CD14-positive monocyte (primary cell): ENCODE results near the gene CLPX. TPM values are rescaled to one million over a fixed set of nuclear protein-coding genes. Genes with fewer than 3 reads are reported as not detected.

Experiments used
- DNase-seq, 3 donors: peaks; one replicate each; pipeline ENCODE4 v3.0.0-alpha.2; 2011 to 2022
- H2AFZ ChIP-seq: 2 replicates; pipeline ENCODE4 v1.6.0; 2012; ENCODE audit warnings: mild to moderate bottlenecking, low read depth, low read length, inconsistent platforms; ENCODE audit not compliant: insufficient read depth, poor library complexity, severe bottlenecking
- H3K27ac ChIP-seq, 2 donors: 1 replicate in 1 of 2; 2 replicates in 1 of 2; pipeline ENCODE4 v1.5.1; 2012 to 2013; ENCODE audit warnings: low read length in 2 of 2, control low read depth in 1 of 2, inconsistent platforms in 1 of 2, low read depth in 1 of 2, mild to moderate bottlenecking in 1 of 2
- H3K27me3 ChIP-seq, 2 donors: one replicate each; pipeline versions ENCODE4 v1.6.0 to v1.6.1; 2011 to 2013; ENCODE audit warnings: low read length in 2 of 2; ENCODE audit not compliant: control insufficient read depth in 2 of 2, insufficient read depth in 2 of 2
- H3K36me3 ChIP-seq, 2 donors: replicated peaks in 1 of 2; 1 replicate in 1 of 2; 2 replicates in 1 of 2; pipeline versions ENCODE4 v1.5.1 to v1.6.1; 2012 to 2013; ENCODE audit warnings: low read length in 2 of 2, control low read depth in 1 of 2, inconsistent platforms in 1 of 2, mild to moderate bottlenecking in 1 of 2; ENCODE audit not compliant: insufficient read depth in 2 of 2, control insufficient read depth in 1 of 2
- H3K4me1 ChIP-seq, 2 donors: 1 replicate in 1 of 2; 2 replicates in 1 of 2; pipeline versions ENCODE4 v1.5.1 to v1.6.1; 2012 to 2013; ENCODE audit warnings: low read length in 2 of 2, control low read depth in 1 of 2, inconsistent platforms in 1 of 2, mild to moderate bottlenecking in 1 of 2, moderate library complexity in 1 of 2; ENCODE audit not compliant: insufficient read depth in 2 of 2, control insufficient read depth in 1 of 2
- H3K4me2 ChIP-seq: replicated peaks from 2 replicates; pipeline ENCODE3; 2012; ENCODE audit warnings: low read length, moderate library complexity, mild to moderate bottlenecking; ENCODE audit not compliant: poor library complexity, severe bottlenecking; ENCODE audit errors: extremely low read depth
- H3K4me3 ChIP-seq, 3 experiments: fragments of 200-600 bp in 1 of 3; sonication (generic) in 1 of 3; replicated peaks in 1 of 3; 1 replicate in 2 of 3; 2 replicates in 1 of 3; pipeline ENCODE4 v1.5.1; 2011 to 2013; ENCODE audit warnings: low read length in 3 of 3, mild to moderate bottlenecking in 3 of 3, control low read depth in 2 of 3, low read depth in 2 of 3, inconsistent platforms in 1 of 3, moderate library complexity in 1 of 3
- H3K79me2 ChIP-seq: 2 replicates; pipeline ENCODE4 v1.6.0; 2012; ENCODE audit warnings: mild to moderate bottlenecking, control low read depth, inconsistent platforms, low read length, moderate library complexity; ENCODE audit not compliant: insufficient read depth
- H3K9ac ChIP-seq: 2 replicates; pipeline ENCODE4 v1.6.0; 2017; ENCODE audit warnings: low read length, mild to moderate bottlenecking; ENCODE audit not compliant: insufficient read depth, poor library complexity, severe bottlenecking
- H3K9me3 ChIP-seq, 2 donors: replicated peaks in 1 of 2; 1 replicate in 1 of 2; 2 replicates in 1 of 2; pipeline versions ENCODE4 v1.5.1 to v1.6.1; 2012 to 2013; ENCODE audit warnings: low read length in 2 of 2, control low read depth in 1 of 2; ENCODE audit not compliant: control insufficient read depth in 1 of 2, insufficient read depth in 1 of 2
- H4K20me1 ChIP-seq: 2 replicates; pipeline ENCODE4 v1.6.0; 2012; ENCODE audit warnings: mild to moderate bottlenecking, low read length, control low read depth, moderate library complexity; ENCODE audit not compliant: insufficient read depth
- H3K27ac Mint-ChIP-seq, 7 donors: one replicate each; pipeline ENCODE4 v1.8.0; 2020; ENCODE audit warnings: mild to moderate bottlenecking in 7 of 7, mixed read lengths in 7 of 7, moderate library complexity in 6 of 7, inconsistent platforms in 2 of 7
- H3K27me3 Mint-ChIP-seq, 3 donors: one replicate each; pipeline ENCODE4 v1.8.0; 2021 to 2022; ENCODE audit warnings: low read depth in 3 of 3, mild to moderate bottlenecking in 3 of 3, mixed read lengths in 3 of 3, moderate library complexity in 3 of 3, inconsistent platforms in 1 of 3
- H3K36me3 Mint-ChIP-seq, 2 donors: one replicate each; pipeline ENCODE4 v1.8.0; 2020; ENCODE audit warnings: mixed read lengths in 2 of 2, inconsistent platforms in 1 of 2, mild to moderate bottlenecking in 1 of 2
- H3K4me1 Mint-ChIP-seq: one replicate; pipeline ENCODE4 v1.8.0; 2020; ENCODE audit warnings: mild to moderate bottlenecking, mixed read lengths
- H3K4me3 Mint-ChIP-seq, 2 donors: one replicate each; pipeline ENCODE4 v1.8.0; 2020; ENCODE audit warnings: mild to moderate bottlenecking in 2 of 2, mixed read lengths in 2 of 2, moderate library complexity in 1 of 2
- H3K9me3 Mint-ChIP-seq, 7 donors: one replicate each; pipeline ENCODE4 v1.8.0; 2020 to 2022; ENCODE audit warnings: mixed read lengths in 7 of 7, mild to moderate bottlenecking in 6 of 7, moderate library complexity in 6 of 7, inconsistent platforms in 2 of 7
- CTCF ChIP-seq: fragments of 200-600 bp; IDR thresholded peaks from one replicate; pipeline ENCODE4 v1.8.0; 2022; ENCODE audit warnings: antibody characterized with exemption, mild to moderate bottlenecking
- WGBS: methylation state at CpG from one replicate; pipeline ENCODE4 v1.1.5; 2013; ENCODE audit warnings: missing lambda C conversion rate; ENCODE audit not compliant: insufficient coverage; 5-methylcytosine and 5-hydroxymethylcytosine counted together
- intact Hi-C, 2 donors: fragments of 100-400 bp; cut with micrococcal nuclease; formaldehyde crosslinking; loops; one replicate each; pipeline versions ENCODE4 v1.15.0 to v1.15.1; 2023
- polyA plus RNA-seq, 3 donors: library from polyadenylated mRNA; depleted of rRNA in 1 of 3; unstranded in 2 of 3; stranded (reverse) in 1 of 3; fragments of 300-500 nt in 2 of 3; fragments of >200 nt in 1 of 3; fragmentation: Illumina TruSeq in 2 of 3; gene quantifications; 1 replicate in 2 of 3; 2 replicates in 1 of 3; pipeline ENCODE4 v1.2.3, GENCODE V29; 2012 to 2021

The CLPX gene
- polyA plus RNA-seq, 3 donors: 15.2 to 24.9 (median 20.0) TPM

DNA sequence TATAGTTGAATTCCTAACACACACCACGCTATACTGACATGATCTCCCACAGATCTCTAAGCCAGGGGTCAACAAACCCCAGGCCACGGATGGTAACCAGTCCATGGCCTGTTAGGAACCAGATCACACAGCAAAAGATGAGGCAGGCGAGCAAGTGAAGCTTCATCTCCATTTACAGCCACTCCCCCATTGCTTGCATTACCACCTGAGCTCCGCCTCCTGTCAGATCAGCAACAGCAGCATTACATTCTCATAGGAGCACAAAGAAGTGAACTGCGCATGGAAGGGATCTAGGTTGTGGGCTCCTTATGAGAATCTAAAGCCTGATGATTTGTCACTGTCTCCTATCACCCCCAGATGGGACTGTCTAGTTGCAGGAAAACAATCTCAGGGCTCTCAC, 54.2 kb downstream of the CLPX start:
- H2AFZ ChIP-seq: no peak overlapping the region
- H3K4me3 Mint-ChIP-seq: no peak overlapping the region
- H3K79me2 ChIP-seq: peaks cover 36% of the 10 kb centered on the region
- H3K9me3 ChIP-seq: no peaks in the 10 kb centered on the region
- peaks cover 24% of the 10 kb centered on the region for H3K4me1 Mint-ChIP-seq
- no peak overlapping the region for H3K4me3 ChIP-seq
- no peak for TF ChIP-seq CTCF
- H3K4me1 ChIP-seq: peaks cover 10 to 17% of the 10 kb centered on the region in 2 donors
- H3K27me3 ChIP-seq: no peaks in the 10 kb centered on the region
- peaks cover 32 to 38% of the 10 kb centered on the region in 2 donors for H3K36me3 ChIP-seq
- intact Hi-C loops: no loop called here
- no peak for DNase-seq
- H3K27me3 Mint-ChIP-seq: peaks cover 0 to 1% (median 0%) of the 10 kb centered on the region in 3 donors
- H4K20me1 ChIP-seq: peaks cover 22% of the 10 kb centered on the region
- H3K36me3 Mint-ChIP-seq: peaks cover 36 to 40% of the 10 kb centered on the region in 2 donors
- no peak overlapping the region for H3K4me2 ChIP-seq
- no CpG with 5 or more reads among the region's 5 CpGs for WGBS
- H3K27ac ChIP-seq: no peak overlapping the region
- peak overlapping the region in 1 of 7 donors; percentile 6 for H3K27ac Mint-ChIP-seq
- no peaks in the 10 kb centered on the region for H3K9me3 Mint-ChIP-seq
- H3K9ac ChIP-seq: no peak overlapping the region

- Histone ChIP-seq H3K9me3 (no peaks in the 10 kb centered on the region), H3K4me3 (no peak overlapping the region), H3K27me3 (no peaks in the 10 kb centered on the region), H3K79me2 (peaks cover under 1% of the 10 kb centered on the region), H3K36me3 (peaks cover 65 to 88% of the 10 kb centered on the region in 2 donors), H3K4me2 (no peak overlapping the region), H3K4me1 (no peaks in the 10 kb centered on the region), H2AFZ (no peak overlapping the region), H3K9ac (no peak overlapping the region), H4K20me1 (no peaks in the 10 kb centered on the region), H3K27ac (no peak overlapping the region)
- WGBS: 100% methylated on average over 1 of the region's 5 CpGs
- no peak for DNase-seq
- H3K9me3 Mint-ChIP-seq: no peaks in the 10 kb centered on the region
- H3K4me1 Mint-ChIP-seq: no peaks in the 10 kb centered on the region
- no peak overlapping the region for H3K27ac Mint-ChIP-seq
- no peak overlapping the region for H3K4me3 Mint-ChIP-seq
- intact Hi-C loops: no loop called here
- H3K36me3 Mint-ChIP-seq: peaks cover 72 to 75% of the 10 kb centered on the region in 2 donors
- H3K27me3 Mint-ChIP-seq: no peaks in the 10 kb centered on the region
- no peak for TF ChIP-seq CTCF
Measured at GRCh38 chr15:65115542-65115941, 69.6 kb downstream of the CLPX start.
